NCI-H146 (cell line): Measurements from ENCODE around the gene SCART1.
A peak's percentile ranks its signal among the peaks of the same experiment; 100 is the strongest.
"Not testable (repeated sequence)": the region's sequence is repeated elsewhere in the genome, so short reads cannot be mapped to it uniquely, and the experiment has no call there.

Experiments
- DNase-seq: peaks from one replicate; lab custom pipeline; 2025; lab: John Stamatoyannopoulos, UW

The SCART1 gene

DNA sequence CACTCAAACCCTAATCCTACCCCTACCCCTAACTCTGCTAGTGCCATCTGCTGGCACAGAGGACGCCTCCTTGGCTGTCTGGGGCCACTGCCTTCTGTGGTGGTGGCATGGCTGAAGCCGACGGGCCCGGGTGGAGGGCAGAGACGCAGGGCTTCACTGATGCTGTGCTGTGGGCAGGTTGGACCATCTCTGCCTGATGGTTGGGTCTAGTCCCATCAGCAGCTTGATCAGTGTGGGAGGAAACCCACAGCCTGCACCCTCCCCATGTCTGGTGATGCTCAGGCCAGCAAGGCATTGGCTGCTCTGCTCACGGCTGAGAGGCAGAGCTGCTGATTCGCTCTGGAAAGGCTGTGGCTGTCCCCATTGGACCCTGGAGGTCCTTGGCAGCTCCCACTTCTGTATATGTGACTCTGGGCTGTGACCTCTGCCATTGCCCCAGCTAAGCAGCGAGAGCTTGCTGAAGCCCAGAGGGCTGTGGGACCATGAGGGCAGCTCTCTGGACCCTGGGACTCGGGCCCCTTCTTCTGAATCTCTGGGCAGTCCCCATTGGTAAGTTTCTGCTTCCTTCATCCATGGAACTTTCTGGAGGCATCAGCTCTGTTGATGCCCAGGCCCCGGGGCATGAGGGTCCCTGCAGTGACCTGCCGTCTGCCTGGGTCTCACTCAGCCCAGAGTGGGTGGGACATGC is at the start of gene SCART1:
TSS of gene SCART1 (plus strand) at position 430 of the 688 bp plus-strand sequence. CDS start at position 483, 53 bp downstream.
- peak; percentile 82 for DNase-seq

DNA sequence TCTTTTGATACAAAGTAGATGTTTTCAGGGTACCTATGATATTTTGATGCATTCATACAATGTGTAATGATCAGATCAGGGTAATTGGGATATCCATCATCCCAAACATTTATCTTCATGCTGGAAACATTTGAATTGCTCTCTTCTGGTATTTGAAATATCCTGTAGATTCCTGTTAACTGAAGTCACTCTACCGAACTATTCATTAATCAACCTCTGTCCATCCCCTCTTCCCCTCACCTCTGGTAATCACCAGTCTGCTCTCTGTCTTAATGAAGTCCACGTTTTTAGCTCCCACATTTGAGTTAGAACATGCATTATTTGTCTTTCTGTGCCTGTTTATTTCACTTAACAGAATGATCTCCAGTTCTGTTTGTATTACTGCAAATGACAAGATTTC is 48.5 kb upstream of the SCART1 start:
- DNase-seq, result no peak

DNA sequence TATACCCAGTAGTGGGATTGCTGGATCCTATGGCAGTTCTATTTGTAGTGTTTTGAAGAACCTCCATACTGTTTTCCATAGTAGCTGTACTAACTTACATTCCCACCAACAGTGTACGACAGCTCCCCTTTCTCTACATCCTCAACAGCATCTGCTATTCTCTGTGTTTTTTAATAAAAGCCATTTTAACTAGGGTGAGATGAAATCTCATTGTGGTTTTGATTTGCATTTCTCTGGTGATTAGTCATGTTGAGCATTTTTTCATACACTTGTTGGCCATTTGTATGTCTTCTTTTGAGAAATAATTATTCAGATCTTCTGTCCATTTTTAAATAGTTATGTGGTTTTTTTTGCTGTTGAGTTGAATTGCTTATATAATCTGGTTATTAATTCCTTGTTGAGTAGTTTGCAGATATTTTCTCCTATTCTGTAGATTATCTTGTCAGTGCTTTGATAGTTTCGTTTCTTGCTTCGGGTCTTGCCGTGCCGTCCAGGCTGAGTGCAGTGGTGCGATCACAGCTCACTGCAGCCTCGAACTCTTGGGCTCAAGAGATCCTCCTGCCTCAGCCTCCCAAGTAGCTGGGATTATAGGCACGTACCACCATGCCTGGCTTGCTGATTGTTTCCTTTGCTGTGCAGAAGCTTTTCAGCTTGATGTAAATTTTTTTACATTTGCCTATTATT is 47.8 kb upstream of the SCART1 start:
- no peak for DNase-seq

DNA sequence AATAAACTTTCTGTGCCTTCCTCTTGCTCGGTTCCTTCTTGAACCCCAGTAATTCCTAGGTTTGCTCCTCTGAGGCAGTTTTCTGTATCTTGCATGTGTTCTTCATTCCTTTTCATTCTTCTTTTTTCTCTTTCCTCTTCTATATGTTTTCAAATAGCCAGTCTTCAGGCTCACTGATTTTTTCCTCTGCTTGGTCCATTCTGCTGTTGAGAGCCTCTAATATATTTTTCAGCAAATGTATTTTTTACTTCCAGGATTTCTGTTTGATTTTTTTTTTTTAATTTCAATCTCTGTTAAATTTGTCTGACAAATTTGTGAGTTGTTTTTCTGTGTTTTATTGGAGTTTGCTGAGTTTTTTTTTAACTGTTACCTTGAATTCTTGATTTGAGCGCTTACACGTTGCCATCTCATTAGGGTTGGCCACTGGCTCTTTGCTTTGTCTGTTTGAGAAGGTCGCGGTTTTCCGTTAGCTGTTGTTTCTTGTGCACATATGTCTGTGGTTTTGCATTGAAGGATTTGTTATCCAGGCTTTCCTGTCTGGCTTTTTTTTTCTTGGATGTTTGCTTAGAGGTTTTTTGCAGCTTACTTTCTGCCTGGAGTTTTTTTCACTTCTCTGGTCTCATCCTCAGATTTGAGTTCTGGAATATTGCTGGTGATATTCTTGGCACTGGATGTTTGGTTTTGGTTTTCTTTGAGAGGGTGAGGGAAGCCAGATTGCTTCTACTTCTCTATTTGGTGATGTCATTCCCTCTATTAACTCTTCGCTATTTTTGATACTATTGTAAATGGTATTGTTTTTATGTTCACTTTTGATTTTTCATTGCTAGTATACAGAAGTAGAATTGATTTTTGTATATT is 42.0 kb upstream of the SCART1 start:
- no peak for DNase-seq

DNA sequence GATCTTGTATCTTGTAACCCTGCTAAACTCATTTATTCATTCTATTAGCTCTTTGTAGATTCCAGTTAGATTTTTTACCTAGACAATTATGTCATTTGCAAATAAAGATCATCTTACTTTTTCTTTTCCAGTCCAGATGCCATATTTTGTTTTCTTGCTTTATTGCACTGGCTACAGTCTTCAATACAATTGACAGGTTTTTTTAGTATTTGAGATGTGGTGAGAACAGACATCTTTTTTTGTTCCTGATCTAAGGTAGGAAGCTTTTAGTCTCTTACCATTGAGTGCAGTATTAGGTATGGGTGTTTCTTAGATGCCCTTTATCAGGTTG is 41.4 kb upstream of the SCART1 start:
- DNase-seq, result no peak

DNA sequence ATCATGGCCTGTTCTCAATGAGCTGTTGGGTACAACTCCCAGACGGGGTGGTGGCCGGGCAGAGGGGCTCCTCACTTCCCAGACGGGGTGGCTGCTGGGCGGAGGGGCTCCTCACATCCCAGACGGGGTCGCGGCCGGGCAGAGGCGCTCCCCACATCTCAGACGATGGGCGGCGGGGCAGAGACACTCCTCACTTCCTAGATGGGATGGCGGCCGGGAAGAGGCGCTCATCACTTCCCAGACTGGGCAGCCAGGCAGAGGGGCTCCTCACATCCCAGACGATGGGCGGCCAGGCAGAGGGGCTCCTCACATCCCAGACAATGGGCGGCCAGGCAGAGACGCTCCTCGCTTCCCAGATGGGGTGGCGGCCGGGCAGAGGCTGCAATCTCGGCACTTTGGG is 39.3 kb upstream of the SCART1 start:
- not testable (repeated sequence) for DNase-seq

DNA sequence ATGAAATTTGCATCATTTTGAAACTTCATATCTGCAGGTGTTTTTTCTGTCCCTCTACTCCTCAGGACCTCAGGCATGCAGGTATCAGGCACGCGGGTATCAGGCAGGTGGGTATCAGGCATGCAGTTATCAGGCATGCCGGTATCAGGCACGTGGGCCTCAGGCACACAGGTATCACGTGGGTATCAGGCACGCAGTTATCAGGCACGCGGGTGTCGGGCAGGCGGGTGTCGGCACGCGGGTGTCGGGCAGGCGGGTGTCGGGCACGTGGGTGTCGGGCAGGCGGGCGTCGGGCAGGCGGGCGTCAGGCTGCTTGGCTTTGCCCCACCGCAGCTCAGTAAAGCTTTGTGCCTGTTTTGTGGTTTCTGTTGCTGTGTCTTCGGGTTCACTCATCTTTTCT is 38.0 kb upstream of the SCART1 start:
- no peak for DNase-seq

DNA sequence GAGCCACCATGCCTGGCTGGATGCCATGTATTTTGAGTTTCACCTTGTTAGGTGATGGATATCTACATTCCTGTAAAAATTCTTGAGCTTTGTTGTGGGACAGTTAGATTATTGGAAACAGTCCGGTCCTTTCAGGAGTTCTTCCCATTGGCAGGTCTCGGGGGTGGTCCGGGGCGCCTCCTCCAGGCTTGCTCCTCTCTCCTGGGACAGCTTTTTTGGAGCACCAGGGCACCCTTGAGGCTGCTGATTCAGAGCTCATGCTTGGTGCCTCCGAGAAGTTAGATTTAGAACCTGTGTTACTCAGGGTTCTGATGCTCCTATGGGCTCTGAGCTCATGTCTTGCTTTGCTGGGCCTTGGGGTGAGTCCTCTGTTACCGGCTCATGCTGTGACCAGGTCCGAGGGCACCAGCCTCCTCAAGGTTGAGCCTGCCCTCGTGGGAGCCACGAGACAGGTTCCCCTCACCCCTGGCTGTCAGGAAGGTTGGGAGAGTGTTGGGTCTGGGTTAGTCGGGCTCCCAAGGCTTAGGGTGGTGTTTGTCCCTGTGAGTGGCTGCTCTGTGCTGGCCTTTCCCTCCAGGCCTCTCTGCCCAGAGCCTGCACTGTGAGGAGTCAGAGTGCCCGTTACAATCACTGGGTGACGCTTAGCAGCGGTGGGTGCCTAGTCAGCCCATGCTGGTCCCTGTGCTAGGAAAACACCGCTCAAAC is 35.3 kb upstream of the SCART1 start:
- DNase-seq, result no peak

DNA sequence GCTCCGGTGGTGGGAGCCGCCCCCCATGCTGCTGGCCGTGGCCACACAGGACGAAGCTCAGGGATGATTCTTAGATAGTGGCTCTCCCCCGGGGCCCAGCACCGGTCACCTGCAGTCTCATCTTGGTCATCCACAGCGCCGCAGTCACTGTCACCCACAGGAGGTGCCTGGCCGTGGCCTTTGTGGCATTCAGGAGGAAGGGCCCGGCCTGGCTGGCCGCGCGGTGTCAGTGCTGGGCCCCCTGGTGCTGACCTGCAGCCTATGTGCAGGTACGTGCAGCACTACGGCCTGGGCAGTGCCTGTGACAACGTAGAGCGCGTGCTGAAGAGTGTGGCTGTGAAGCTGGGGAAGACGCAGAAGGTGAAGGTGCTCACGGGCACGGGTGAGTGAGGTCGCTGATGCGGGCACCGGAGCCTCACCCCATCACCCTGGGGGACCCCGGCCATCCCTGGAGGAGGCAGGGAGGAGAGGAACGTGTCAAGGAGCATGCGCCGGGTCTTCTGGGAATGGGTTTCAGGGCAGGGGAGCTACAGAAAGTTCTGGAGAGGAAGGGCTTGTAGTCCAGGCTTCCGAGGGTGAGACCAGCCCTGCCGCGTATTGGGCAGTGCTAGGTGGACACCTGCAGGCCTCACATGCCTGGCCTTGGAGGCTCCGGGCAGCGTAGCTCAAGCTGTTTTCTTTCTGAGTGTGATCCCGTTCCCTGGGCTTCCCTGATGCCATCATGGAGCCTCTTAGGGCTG is 34.4 kb upstream of the SCART1 start:
- DNase-seq, result no peak

DNA sequence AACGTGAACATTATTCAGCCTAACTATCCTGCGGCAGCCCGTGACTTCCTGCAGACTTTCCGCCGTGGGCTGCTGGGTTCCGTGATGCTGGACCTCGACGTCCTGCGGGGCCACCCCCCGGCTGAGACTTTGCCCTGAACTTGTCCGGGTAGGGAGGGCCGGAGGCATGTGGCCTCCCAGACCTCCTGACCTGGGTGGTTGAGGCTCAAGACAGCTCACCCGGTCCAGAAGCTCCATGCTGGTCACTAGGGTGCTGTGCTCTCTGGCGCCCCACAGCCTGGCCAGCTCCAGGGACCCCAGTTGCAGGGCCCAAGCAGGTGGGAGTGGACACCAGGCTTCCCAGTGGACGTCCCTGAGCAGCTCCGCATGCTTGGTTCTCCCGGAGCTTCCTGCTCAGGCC is 33.7 kb upstream of the SCART1 start:
- no peak for DNase-seq

DNA sequence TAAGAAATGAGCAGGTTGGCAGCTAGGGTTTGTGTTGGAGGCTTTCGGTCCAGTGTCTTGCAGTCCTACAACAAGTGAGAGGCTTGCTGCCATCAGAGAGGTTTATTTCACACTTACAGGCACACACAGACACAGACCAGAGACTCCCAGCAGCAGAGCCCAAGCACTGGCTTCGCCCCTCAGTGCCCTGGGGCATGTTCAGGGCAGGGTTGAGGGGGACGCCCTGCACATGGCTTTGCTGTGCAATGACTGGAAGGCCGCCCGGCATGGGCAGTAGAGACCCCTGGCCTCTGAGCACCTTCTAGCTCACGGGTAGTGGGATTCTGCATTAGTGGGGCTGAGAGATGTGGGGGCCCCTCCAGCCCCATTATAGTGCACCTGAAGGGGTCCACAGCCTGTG is 33.2 kb upstream of the SCART1 start:
- no peak for DNase-seq

DNA sequence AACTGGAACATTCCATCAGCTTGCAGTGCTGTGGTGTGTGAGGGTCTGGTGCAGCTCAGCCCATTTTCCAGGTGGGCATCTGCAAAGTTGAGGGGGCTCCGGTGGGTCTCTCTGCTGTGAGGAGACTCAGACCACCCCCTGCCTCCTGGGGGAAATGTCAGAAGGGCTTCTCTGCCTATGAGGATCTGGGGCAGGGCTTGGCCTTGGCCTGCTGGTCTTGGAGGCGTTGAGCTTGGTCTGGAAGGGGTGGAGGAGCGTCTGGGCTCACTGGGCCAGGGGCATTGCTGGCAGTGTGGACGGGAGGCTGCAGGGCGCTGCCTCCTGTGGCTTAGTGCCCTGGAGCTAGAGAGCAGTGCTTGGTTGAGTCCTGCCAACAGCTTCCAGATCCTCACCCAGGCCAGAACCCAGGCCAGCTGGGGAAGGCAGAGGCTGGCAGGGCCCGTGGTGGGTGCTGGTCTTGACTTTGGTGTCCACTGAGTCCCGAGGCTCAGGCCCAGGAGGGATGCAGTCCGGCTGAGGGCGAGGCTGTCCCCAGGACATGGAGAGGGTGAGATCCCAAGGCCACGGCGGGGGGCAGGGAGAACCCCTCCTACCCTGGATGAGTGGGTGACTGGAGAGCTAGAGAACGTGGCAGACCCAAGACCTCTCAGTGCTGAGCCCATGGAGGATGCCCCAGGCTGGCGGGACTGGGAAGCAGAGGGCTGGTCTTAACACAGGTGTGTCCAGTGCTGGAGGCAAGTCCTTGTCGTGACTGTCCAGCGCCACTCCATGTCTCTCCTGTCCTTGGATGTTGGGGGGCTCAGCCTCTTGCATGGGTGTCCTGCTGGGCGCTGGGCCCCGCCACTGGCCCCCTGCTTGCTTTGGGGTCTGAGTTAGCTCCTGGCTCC is 32.2 kb upstream of the SCART1 start:
- no peak for DNase-seq

DNA sequence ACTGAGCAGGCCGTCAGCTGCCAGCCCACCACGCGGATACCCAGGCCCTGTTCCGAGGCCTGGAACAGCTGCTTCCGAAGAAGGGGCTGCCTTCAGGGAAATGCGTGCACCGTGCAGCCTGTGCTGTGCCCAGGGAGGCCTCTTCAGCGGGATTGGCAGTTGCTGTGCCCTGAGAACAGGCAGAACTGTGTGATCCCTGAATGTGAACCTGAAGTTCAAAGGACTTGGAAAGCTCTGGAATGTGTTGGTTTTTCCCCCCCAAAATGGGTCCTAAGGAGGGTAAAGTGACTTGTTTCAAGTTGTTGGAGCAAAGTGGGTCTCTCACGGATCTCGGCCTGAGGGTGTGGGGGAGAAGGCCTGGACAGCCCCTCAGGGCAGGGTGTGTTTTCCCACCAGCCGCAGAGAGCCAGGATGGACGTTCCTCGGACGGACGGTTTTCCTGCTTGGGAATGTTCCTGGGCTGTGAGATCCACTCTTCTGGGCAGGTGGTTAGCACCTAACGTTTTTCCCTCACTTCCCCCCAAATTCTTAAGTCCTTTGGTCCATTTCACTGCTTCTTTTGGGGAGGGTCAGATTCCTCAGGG is 31.4 kb upstream of the SCART1 start:
- no peak for DNase-seq

DNA sequence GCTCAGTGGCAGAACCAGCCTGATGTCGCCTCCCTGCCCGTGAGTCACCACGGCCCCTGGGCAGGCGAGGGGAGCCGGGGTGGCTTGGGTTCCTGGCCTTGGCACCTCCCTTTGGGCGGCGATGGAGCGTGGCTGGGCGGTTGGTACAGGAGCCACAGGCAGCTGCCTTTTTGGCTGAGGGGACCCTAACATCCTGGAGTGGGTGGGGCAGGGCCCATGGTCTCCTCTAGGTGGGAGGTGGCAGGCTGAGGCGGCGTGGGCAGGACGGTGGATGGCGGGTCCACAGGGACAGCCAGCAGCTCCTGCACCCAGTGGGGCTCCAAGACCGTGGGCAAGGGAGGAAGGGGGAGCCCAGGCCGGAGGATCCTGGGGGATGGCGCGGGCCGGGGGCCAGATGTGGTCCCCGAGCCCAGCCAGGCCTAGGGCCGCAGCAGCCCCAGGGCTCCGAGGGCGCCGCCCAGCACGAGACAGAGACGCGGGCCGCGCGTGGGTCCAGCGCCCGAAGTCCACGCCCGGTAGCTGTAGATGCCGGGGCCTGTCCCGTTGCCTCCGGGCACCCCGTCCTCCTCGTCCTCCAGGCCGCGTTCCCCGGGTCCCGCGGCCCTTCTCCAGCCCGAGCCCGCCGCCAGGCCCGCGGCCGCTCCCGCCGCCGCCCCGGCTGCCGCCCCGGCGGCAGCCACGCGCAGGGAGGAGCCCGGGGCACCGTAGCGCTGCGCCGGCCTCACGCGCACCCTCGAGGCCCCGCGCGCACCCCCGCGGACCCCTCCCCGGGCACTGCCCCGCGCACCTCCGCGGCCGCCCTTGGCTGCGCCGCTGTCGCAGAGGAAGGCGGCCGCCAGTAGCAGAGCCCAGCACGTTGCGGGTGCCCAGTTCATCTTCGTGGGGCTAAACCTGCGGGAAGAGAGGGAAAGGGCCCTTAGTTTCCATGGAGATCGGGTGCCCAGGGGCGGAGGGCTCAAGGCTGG is 30.7 kb upstream of the SCART1 start:
- no peak for DNase-seq

DNA sequence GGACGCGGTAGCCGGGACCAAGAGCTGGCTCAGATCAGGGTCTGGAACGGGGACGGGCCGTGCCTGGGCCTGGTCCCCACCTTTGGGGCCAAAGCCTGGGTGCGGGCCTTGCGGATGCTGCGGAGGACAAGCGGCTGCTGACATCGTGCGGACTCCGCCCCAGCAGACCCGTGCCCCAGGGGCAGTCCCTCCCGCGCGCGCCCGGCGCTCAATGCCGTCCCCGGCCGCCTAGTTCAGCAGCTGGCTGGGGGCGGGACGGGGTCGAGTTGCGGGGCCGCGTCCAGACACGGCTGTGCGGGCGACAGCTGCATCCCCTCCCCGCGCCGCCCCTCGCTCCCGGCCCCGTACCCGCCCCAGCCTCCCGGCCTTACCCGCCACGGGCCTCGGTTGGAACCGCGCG is 29.6 kb upstream of the SCART1 start:
- DNase-seq, result not testable (repeated sequence)

DNA sequence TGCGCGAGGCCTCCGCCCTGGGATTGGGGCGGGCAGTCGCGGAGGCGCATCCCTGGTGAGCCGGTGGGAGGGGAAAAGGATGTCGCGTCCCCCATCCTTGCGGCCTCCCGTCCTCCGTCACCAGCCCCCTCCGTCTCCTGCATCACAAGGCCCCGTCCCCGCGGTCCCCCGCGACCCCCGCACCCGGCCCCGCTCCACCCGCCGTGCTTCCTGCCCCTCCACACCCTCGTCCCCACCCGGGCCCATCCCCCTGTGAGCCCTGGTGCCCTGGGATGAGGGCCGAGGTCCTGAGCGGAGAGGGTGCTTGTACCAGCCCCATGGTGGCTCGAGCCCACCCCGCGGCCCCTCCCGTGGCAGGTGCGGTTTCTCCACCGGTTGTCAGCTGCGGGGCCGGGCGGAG is 29.1 kb upstream of the SCART1 start, which contains the start of gene SPRN:
TSS of gene SPRN (minus strand) at position 25 of the 400 bp plus-strand sequence. CDS start 944 bp downstream, outside the sequence.
- not testable (repeated sequence) for DNase-seq

DNA sequence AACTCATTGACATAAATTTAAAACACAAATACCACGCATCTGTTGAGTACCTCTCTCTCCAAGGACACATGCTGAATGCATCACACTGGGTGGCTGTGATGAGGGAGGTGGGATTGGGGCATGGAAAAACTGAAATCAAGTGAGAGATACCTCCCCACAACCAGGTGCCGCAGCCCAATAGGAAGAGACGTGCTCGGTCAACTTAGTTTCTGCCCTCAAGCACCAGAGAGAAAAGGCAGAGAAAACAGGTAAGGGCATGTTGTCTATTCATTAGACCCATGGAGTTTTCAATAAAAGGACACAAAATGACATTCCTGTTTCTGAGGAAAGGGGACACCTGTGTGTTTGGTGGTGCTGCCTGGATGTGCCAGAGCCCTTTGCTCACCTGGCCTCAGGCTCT is 24.2 kb upstream of the SCART1 start:
- DNase-seq, result not testable (repeated sequence)

DNA sequence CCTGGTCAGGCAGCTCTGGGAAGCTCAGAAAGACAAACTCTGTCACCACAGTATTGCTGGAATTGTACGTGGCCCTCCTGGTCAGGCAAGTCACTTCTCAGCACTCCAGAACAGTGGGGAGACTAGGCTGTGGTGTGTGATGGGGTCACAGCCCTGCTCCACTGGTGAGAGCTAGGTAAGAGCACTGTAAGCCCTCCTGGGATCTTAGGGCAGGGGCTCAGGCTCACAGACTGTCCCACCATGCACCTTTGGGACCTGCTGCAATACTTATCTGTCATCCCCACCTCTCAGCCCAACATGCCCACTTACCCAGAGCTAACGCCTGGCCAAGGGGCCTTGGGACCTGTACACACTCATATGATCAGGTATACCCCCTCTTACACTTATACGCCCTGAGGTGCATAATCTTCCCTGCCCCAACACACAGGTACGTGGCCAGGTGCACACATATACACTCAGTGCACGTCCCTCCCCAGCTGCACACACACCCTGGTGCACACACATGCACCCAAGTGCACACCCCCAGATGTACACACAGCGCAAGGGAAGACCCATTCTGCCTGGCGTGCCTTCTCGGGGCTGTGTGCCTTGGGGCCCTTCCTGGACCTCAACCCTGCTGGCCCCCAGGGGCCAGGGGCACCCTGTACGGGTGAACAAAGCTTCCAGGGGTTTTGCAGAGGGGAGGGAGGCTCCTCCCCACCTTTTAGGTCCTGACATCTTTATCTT is 21.7 kb upstream of the SCART1 start:
- DNase-seq, result not testable (repeated sequence)
